ENCODE data around the gene CD164L2.

The CD164L2 gene

GRCh38 chr1:27399251-27400025 is 16.3 kb upstream of the CD164L2 start:
- Histone ChIP-seq H3K27ac (no peak overlapping the region), H3K4me3 (no peak overlapping the region)
- TF ChIP-seq CTCF (IDR thresholded peaks at IDR 0.05): no peak
- no peak for DNase-seq (ENCODE audit: low spot score)

- no peak for DNase-seq (ENCODE audit: low spot score)
- TF ChIP-seq CTCF (IDR thresholded peaks at IDR 0.05): no peak
- no peak overlapping the region for H3K4me3 ChIP-seq
- H3K27ac ChIP-seq: no peak overlapping the region
Measured at GRCh38 chr1:27398405-27399149, 15.4 kb upstream of the CD164L2 start.

- no peak for DNase-seq (ENCODE audit: low spot score)
- H3K4me3 ChIP-seq: no peak overlapping the region
- H3K27ac ChIP-seq: no peak overlapping the region
- no peak for TF ChIP-seq CTCF (IDR thresholded peaks at IDR 0.05)
Measured at GRCh38 chr1:27397749-27398148, 14.6 kb upstream of the CD164L2 start.

- H3K4me3 ChIP-seq: no peak overlapping the region
- no peak for DNase-seq (ENCODE audit: low spot score)
- TF ChIP-seq CTCF (IDR thresholded peaks at IDR 0.05): no peak
- no peak overlapping the region for H3K27ac ChIP-seq
Measured at GRCh38 chr1:27397110-27397509, 14.0 kb upstream of the CD164L2 start.

- Histone ChIP-seq H3K4me3 (no peak overlapping the region), H3K27ac (no peak overlapping the region)
- peak; percentile 94 for TF ChIP-seq CTCF (IDR thresholded peaks at IDR 0.05)
- no peak for DNase-seq (ENCODE audit: low spot score)
Measured at GRCh38 chr1:27395441-27396195, 12.5 kb upstream of the CD164L2 start.

GRCh38 chr1:27394925-27395324 is 11.8 kb upstream of the CD164L2 start:
- no peak for DNase-seq (ENCODE audit: low spot score)
- TF ChIP-seq CTCF (IDR thresholded peaks at IDR 0.05): no peak
- no peak overlapping the region for H3K4me3 ChIP-seq
- H3K27ac ChIP-seq: no peak overlapping the region

All from coronary artery (tissue), 2 donors.